HepG2 (cell line): Measurements from ENCODE around the gene TUBA1A.

Experiments used
- MAX ChIP-seq: IDR thresholded peaks from 2 replicates; pipeline ENCODE4 v1.6.1; 2012; ENCODE audit warnings: inconsistent platforms
- STAT6 ChIP-seq: sonication (generic); formaldehyde crosslinking; IDR thresholded peaks from 2 replicates; pipeline ENCODE4 v1.4.0; 2020; ENCODE audit warnings: missing genetic modification reagents, mild to moderate bottlenecking, borderline replicate concordance
- ZNF460 ChIP-seq: sonication (generic); formaldehyde crosslinking; IDR thresholded peaks from 2 replicates; pipeline ENCODE4 v1.5.1; 2020; ENCODE audit warnings: missing genetic modification reagents, mild to moderate bottlenecking, borderline replicate concordance
- ZNF619 ChIP-seq: sonication (generic); formaldehyde crosslinking; IDR thresholded peaks from 2 replicates; pipeline ENCODE4 v1.4.0; 2020; ENCODE audit warnings: mild to moderate bottlenecking, missing genetic modification reagents

GRCh38 chr12:49188916-49189367 lies at the start of gene TUBA1A:
- TF ChIP-seq ZNF619: no peak
- TF ChIP-seq MAX: no peak
- no peak for TF ChIP-seq STAT6 (CRISPR knock-in tag)
- TF ChIP-seq ZNF460 (CRISPR knock-in tag): no peak
